Stimulated activated CD8-positive, alpha-beta memory T cell treated with anti-CD3 and anti-CD28 coated beads, Interleukin-7, amount 100 ng/mL, for 4 hours (primary cell): ENCODE results near the gene GCLC.

ENCODE experiments used
- DNase-seq, 2 donors: peaks; one replicate each; pipeline ENCODE4 v3.0.0-alpha.2; 2020; ENCODE audit warnings: low read depth in 2 of 2

Gene GCLC

DNA sequence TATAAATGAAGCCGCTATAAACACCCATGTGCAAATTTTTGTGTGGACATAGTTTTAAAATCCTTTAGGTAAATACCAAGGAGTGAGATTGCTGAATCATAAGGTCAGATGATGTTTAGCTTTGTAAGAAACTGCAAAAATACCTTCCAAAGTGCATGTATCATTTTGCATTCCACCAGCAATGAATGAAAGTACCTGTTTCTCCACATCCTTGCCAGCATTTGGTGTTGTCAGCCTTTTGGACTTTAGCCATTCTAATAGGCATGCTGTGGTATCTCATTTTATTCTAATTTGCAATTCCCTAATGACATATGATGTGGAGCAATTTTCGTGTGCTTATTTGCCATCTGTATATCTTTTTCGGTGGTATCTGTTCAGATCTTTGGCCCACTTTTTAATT, 93.7 kb downstream of the GCLC start:
- no peak for DNase-seq

DNA sequence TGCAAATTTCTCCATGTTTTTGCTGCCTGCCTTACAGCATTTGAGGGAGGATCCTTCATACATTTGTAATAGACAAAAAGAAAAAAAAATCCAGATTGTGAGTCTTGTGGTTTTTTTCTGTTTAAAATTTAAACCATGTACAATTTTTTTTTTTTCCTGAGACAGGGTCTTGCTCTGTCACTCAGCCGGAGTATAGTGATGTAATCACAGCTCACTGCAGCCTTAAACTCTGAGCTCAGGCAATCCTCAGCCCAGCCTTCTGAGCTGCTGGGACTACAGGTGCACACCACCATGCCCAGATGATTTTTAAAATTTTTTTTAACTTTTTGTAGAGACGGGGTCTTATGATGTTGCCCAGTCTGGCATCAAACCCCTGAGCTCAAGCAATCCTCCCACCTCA, 97.0 kb downstream of the GCLC start:
- DNase-seq = no peak
